Brain microvascular endothelial cell (primary cell): ENCODE data around the gene POTEI.
"Not testable (repeated sequence)": the region's sequence is repeated elsewhere in the genome, so short reads cannot be mapped to it uniquely, and the experiment has no call there.

Experiments
- DNase-seq: peaks from one replicate; pipeline ENCODE4 v3.0.0-alpha.2; 2020
- H3K27ac ChIP-seq: fragments of 250-450 bp; sonication (Bioruptor Pico); 2 replicates; pipeline ENCODE4 v1.5.1; 2020; ENCODE audit warnings: mild to moderate bottlenecking, moderate library complexity
- H3K27me3 ChIP-seq: fragments of 250-450 bp; sonication (Bioruptor Pico); replicated peaks from 2 replicates; pipeline ENCODE4 v1.5.1; 2020; ENCODE audit warnings: mild to moderate bottlenecking
- H3K36me3 ChIP-seq: fragments of 250-450 bp; sonication (Bioruptor Pico); replicated peaks from 2 replicates; pipeline ENCODE4 v1.5.1; 2020; ENCODE audit warnings: mild to moderate bottlenecking
- H3K4me3 ChIP-seq: 2 replicates; pipeline ENCODE4 v1.5.1; 2011; ENCODE audit warnings: low read depth, mild to moderate bottlenecking, control low read depth, low read length, moderate library complexity
- CTCF ChIP-seq: IDR thresholded peaks from 2 replicates; pipeline ENCODE4 v1.5.1; 2011; ENCODE audit warnings: low read depth, mild to moderate bottlenecking, moderate library complexity, low read length, control low read depth, inconsistent platforms; ENCODE audit errors: missing control alignments
- in situ Hi-C: cut with HindIII; loops from 2 replicates; pipeline ENCODE4 v1.10.0; 2017; ENCODE audit warnings: low sequenced_read_pairs, low pct_ligation_motif_present

Gene POTEI

GRCh38 chr2:130427631-130428030 is 81.5 kb downstream of the POTEI start:
- H3K27me3 ChIP-seq, H3K36me3 ChIP-seq, H3K27ac ChIP-seq, in situ Hi-C loops: not testable (repeated sequence)
- peak overlapping the region; percentile 22 for H3K4me3 ChIP-seq
- DNase-seq: peak; percentile 3
- TF ChIP-seq CTCF: peak; percentile 40

- DNase-seq, H3K36me3 ChIP-seq, in situ Hi-C loops, H3K4me3 ChIP-seq, H3K27ac ChIP-seq, H3K27me3 ChIP-seq: not testable (repeated sequence)
Observed at GRCh38 chr2:130418845-130419244, 90.3 kb downstream of the POTEI start.

- in situ Hi-C loops, H3K36me3 ChIP-seq, H3K4me3 ChIP-seq, H3K27me3 ChIP-seq, DNase-seq, H3K27ac ChIP-seq: not testable (repeated sequence)
Observed at GRCh38 chr2:130416693-130417092, 92.4 kb downstream of the POTEI start.
